ENCODE measurements around the gene CPT1A. TPM values are rescaled to one million over a fixed set of nuclear protein-coding genes. Genes with fewer than 3 reads are reported as not detected.

Gene CPT1A
- total RNA-seq, 1 experiment from 2014 or later = 36.3 TPM

GRCh38 chr11:68782711-68783110 lies 59.0 kb downstream of the CPT1A start:
- Histone ChIP-seq H3K4me1 (replicated peaks; ENCODE audit: insufficient read depth) (no peaks in the 10 kb centered on the region), H3K36me3 (ENCODE audit: low read depth) (no peaks in the 10 kb centered on the region), H3K4me3 (no peak overlapping the region), H3K27me3 (ENCODE audit: insufficient read depth, low read depth) (no peaks in the 10 kb centered on the region), H3K9me2 (ENCODE audit: insufficient read depth) (no peaks in the 10 kb centered on the region), H3K4me2 (no peak overlapping the region), H3K27ac (no peak overlapping the region), H3K9me3 (ENCODE audit: insufficient read depth, low read depth) (no peaks in the 10 kb centered on the region), H4K20me1 (ENCODE audit: insufficient read depth) (no peaks in the 10 kb centered on the region), H3F3A (ENCODE audit: insufficient read depth, low read depth) (peaks cover 8% of the 10 kb centered on the region; the same call in 1 of the 2 replicates), H2AFZ (no peak overlapping the region), H3K79me2 (ENCODE audit: low read depth) (no peaks in the 10 kb centered on the region)
- POLR2A ChIA-PET (ENCODE audit: unreplicated experiment) = no interaction called here
- CTCF ChIA-PET = no interaction called here
- DNase-seq = no peak
- no TSS peak for BruUV-seq (replicated peaks)
- no peak for TF ChIP-seq EZH2 (IDR thresholded peaks at IDR 0.05; ENCODE audit: low read depth)
- no peak for TF ChIP-seq CTCF (conservative IDR thresholded peaks at IDR 0.05)
- intact Hi-C loops (cut with micrococcal nuclease; ENCODE audit: unreplicated experiment) = no loop called here

- Histone ChIP-seq H2AFZ (no peak overlapping the region), H3K4me2 (no peak overlapping the region), H3K9me3 (ENCODE audit: insufficient read depth, low read depth) (no peaks in the 10 kb centered on the region), H3K9me2 (ENCODE audit: insufficient read depth) (no peaks in the 10 kb centered on the region), H3K4me3 (no peak overlapping the region), H3K4me1 (replicated peaks; ENCODE audit: insufficient read depth) (peaks cover 19% of the 10 kb centered on the region), H3K79me2 (ENCODE audit: low read depth) (no peaks in the 10 kb centered on the region), H3K36me3 (ENCODE audit: low read depth) (no peaks in the 10 kb centered on the region), H3K27ac (no peak overlapping the region), H3F3A (ENCODE audit: insufficient read depth, low read depth) (peaks cover 22% of the 10 kb centered on the region), H3K27me3 (ENCODE audit: insufficient read depth, low read depth) (no peaks in the 10 kb centered on the region), H4K20me1 (ENCODE audit: insufficient read depth) (no peaks in the 10 kb centered on the region)
- BruUV-seq (replicated peaks) = no TSS peak
- peak in 1 of 2 experiments; percentile 11 for DNase-seq
- intact Hi-C loops (cut with micrococcal nuclease; ENCODE audit: unreplicated experiment) = no loop called here
- ChIA-PET CTCF (no interaction called here), POLR2A (ENCODE audit: unreplicated experiment) (no interaction called here)
- no peak for TF ChIP-seq CTCF (conservative IDR thresholded peaks at IDR 0.05)
- no peak for TF ChIP-seq EZH2 (IDR thresholded peaks at IDR 0.05; ENCODE audit: low read depth)
These were observed 60.9 kb downstream of the CPT1A start for GRCh38 chr11:68780829-68781228.

GRCh38 chr11:68778205-68778604 lies 63.5 kb downstream of the CPT1A start:
- TF ChIP-seq EZH2 (IDR thresholded peaks at IDR 0.05; ENCODE audit: low read depth) (no peak), CTCF (conservative IDR thresholded peaks at IDR 0.05) (no peak)
- H3K9me3 ChIP-seq (ENCODE audit: insufficient read depth, low read depth) = no peaks in the 10 kb centered on the region
- no peak overlapping the region for H3K4me3 ChIP-seq
- POLR2A ChIA-PET (ENCODE audit: unreplicated experiment) = no interaction called here
- BruUV-seq (replicated peaks) = no TSS peak
- H3K27ac ChIP-seq = no peak overlapping the region
- no peak for DNase-seq
- no peak overlapping the region for H3K4me2 ChIP-seq
- peaks cover 29% of the 10 kb centered on the region for H3K4me1 ChIP-seq (replicated peaks; ENCODE audit: insufficient read depth)
- peaks cover 34% of the 10 kb centered on the region for H3F3A ChIP-seq (ENCODE audit: insufficient read depth, low read depth)
- 0 out of 2 replicates have a peak, but pooled peaks cover 5% of the 10 kb centered on the region for H3K36me3 ChIP-seq (ENCODE audit: low read depth)
- intact Hi-C loops (cut with micrococcal nuclease; ENCODE audit: unreplicated experiment) = no loop called here
- no peak overlapping the region for H2AFZ ChIP-seq
- no peaks in the 10 kb centered on the region for H3K79me2 ChIP-seq (ENCODE audit: low read depth)
- H3K9me2 ChIP-seq (ENCODE audit: insufficient read depth) = no peaks in the 10 kb centered on the region
- no peaks in the 10 kb centered on the region for H4K20me1 ChIP-seq (ENCODE audit: insufficient read depth)
- CTCF ChIA-PET = interaction anchor here (0.7 kb wide), 1 partner anchor 1439 kb away, joined by 5 read pairs; no protein-coding TSS in a partner anchor
- H3K27me3 ChIP-seq (ENCODE audit: insufficient read depth, low read depth) = no peaks in the 10 kb centered on the region

Measured in PC-9 (cell line).